ENCODE data around the gene ZMIZ1.

ZMIZ1 gene

GRCh38 chr10:79178614-79179163, 109.9 kb downstream of the ZMIZ1 start:
- DNase-seq: no peak

- DNase-seq: no peak
Measured at GRCh38 chr10:79179164-79179956, 110.6 kb downstream of the ZMIZ1 start.

- no peak for DNase-seq
Measured at GRCh38 chr10:79179957-79180309, 111.2 kb downstream of the ZMIZ1 start.

GRCh38 chr10:79180414-79181221, 111.9 kb downstream of the ZMIZ1 start:
- DNase-seq: no peak

GRCh38 chr10:79181227-79181626, 112.5 kb downstream of the ZMIZ1 start:
- no peak for DNase-seq

GRCh38 chr10:79181698-79182521, 113.1 kb downstream of the ZMIZ1 start:
- DNase-seq: no peak

GRCh38 chr10:79182781-79183467, 114.2 kb downstream of the ZMIZ1 start:
- no peak for DNase-seq

GRCh38 chr10:79183468-79183865, 114.7 kb downstream of the ZMIZ1 start:
- DNase-seq: no peak

- DNase-seq: no peak
Measured at GRCh38 chr10:79184145-79184625, 115.4 kb downstream of the ZMIZ1 start.

GRCh38 chr10:79184657-79185056, 115.9 kb downstream of the ZMIZ1 start:
- no peak for DNase-seq

- no peak for DNase-seq
Measured at GRCh38 chr10:79185067-79185774, 116.5 kb downstream of the ZMIZ1 start.

GRCh38 chr10:79185796-79186374, 117.1 kb downstream of the ZMIZ1 start:
- no peak for DNase-seq

- DNase-seq: no peak
Measured at GRCh38 chr10:79186486-79187120, 117.8 kb downstream of the ZMIZ1 start.

GRCh38 chr10:79187121-79187940, 118.6 kb downstream of the ZMIZ1 start:
- DNase-seq: no peak

- DNase-seq: no peak
Measured at GRCh38 chr10:79188154-79188965, 119.6 kb downstream of the ZMIZ1 start.

GRCh38 chr10:79189181-79189580, 120.4 kb downstream of the ZMIZ1 start:
- no peak for DNase-seq

- no peak for DNase-seq
Measured at GRCh38 chr10:79189853-79190435, 121.2 kb downstream of the ZMIZ1 start.

GRCh38 chr10:79190740-79191261, 122.0 kb downstream of the ZMIZ1 start:
- no peak for DNase-seq

Measured in amniotic stem cell (primary cell).